Smooth muscle cell (in vitro differentiated cells): Measurements from ENCODE around the gene MRTFB. TPM values are rescaled to one million over a fixed set of nuclear protein-coding genes. Genes with fewer than 3 reads are reported as not detected.
A peak's percentile ranks its signal among the peaks of the same experiment; 100 is the strongest.

Source experiments
- DNase-seq: peaks from one replicate; lab custom pipeline; 2025; ENCODE audit not compliant: unreplicated experiment; lab: John Stamatoyannopoulos, UW
- H2AFZ ChIP-seq: fragments of 200-600 bp; sonication (generic); 2 replicates; pipeline ENCODE4 v1.6.0; 2016; ENCODE audit warnings: antibody characterized with exemption, low read depth, mild to moderate bottlenecking
- H3F3A ChIP-seq: fragments of 200-600 bp; sonication (generic); 2 replicates; pipeline ENCODE4 v1.6.0; 2017; ENCODE audit warnings: antibody characterized with exemption, low read depth
- H3K27ac ChIP-seq: fragments of 200-600 bp; sonication (generic); 2 replicates; pipeline ENCODE4 v1.5.1; 2016; ENCODE audit warnings: low read depth, mild to moderate bottlenecking
- H3K27me3 ChIP-seq: fragments of 200-600 bp; sonication (generic); 2 replicates; pipeline ENCODE4 v1.6.1; 2016; ENCODE audit warnings: low read depth, mild to moderate bottlenecking
- H3K36me3 ChIP-seq: fragments of 200-600 bp; sonication (generic); 2 replicates; pipeline ENCODE4 v1.5.1; 2016; ENCODE audit warnings: low read depth
- H3K4me1 ChIP-seq: fragments of 200-600 bp; sonication (generic); 2 replicates; pipeline ENCODE4 v1.5.1; 2016; ENCODE audit warnings: low read depth
- H3K4me2 ChIP-seq: fragments of 200-600 bp; sonication (generic); 2 replicates; pipeline ENCODE4 v1.6.0; 2016; ENCODE audit warnings: mild to moderate bottlenecking
- H3K4me3 ChIP-seq: fragments of 200-600 bp; sonication (generic); 2 replicates; pipeline ENCODE4 v1.5.1; 2016; ENCODE audit warnings: mild to moderate bottlenecking
- H3K79me2 ChIP-seq: fragments of 200-600 bp; sonication (generic); 2 replicates; pipeline ENCODE4 v1.6.0; 2016; ENCODE audit warnings: low read depth, mild to moderate bottlenecking
- H3K9ac ChIP-seq: fragments of 200-600 bp; sonication (generic); 2 replicates; pipeline ENCODE4 v1.6.0; 2016; ENCODE audit warnings: low read depth
- H3K9me3 ChIP-seq: fragments of 200-600 bp; sonication (generic); replicated peaks from 2 replicates; pipeline ENCODE4 v1.5.1; 2016; ENCODE audit warnings: low read depth
- H4K20me1 ChIP-seq: fragments of 200-600 bp; sonication (generic); 2 replicates; pipeline ENCODE4 v1.6.0; 2016; ENCODE audit warnings: low read depth
- WGBS: methylation state at CpG from one replicate; pipeline ENCODE4 v1.1.7; 2016; ENCODE audit warnings: low lambda C conversion rate; 5-methylcytosine and 5-hydroxymethylcytosine counted together
- polyA plus RNA-seq: library from polyadenylated mRNA; unstranded; fragments of >200 nt; fragmentation: Nextera tagmentation; extraction: Ambion mirVana; gene quantifications from 2 replicates; pipeline ENCODE4 v1.2.1, GENCODE V29; 2016
- total RNA-seq: library from RNA; depleted of rRNA; stranded (reverse); fragments of >200 nt; gene quantifications from 2 replicates; pipeline ENCODE4 v1.2.3, GENCODE V29; 2014
- TF ChIP-seq, protein P1 (sequence below): fragments of 200-600 bp; sonication (generic); IDR thresholded peaks from 2 replicates; pipeline ENCODE4 v1.5.1; 2017; ENCODE audit warnings: borderline replicate concordance, mild to moderate bottlenecking, antibody characterized with exemption; ENCODE audit not compliant: insufficient read depth, poor library complexity, severe bottlenecking

MRTFB gene
- total and polyA plus RNA-seq, 2 experiments from 2014 or later: 6.8 to 22.6 TPM

DNA sequence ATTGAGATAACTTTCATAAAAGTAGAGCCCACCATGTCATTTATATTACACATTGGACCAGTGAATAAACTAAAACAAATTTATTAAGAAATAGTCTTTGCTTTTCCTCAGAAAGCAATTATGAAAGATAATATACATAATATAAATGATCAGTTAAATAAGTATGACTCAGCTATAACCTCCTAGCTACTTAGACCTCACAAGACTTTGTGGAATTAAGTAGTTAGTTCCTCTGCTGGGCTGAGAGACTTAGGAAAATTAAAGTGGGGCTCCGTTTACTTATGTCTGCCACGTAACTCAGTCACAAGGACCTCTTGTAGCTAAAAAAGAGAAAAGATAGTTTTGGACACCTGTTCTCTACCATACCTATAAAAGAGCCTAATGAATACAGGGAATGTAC, 76.9 kb downstream of the MRTFB start:
- no peak for DNase-seq
- WGBS: 82% methylated on average over 2 of the region's 2 CpGs
- H3K4me1 ChIP-seq: no peaks in the 10 kb centered on the region

GRCh38 chr16:14148569-14148968, 77.5 kb downstream of the MRTFB start:
- Histone ChIP-seq H4K20me1 (peaks cover 8% of the 10 kb centered on the region), H3K27me3 (no peaks in the 10 kb centered on the region), H3K9ac (no peak overlapping the region), H3F3A (no peaks in the 10 kb centered on the region), H3K27ac (peak overlapping the region; percentile 36), H3K36me3 (no peaks in the 10 kb centered on the region), H2AFZ (no peak overlapping the region), H3K9me3 (no peaks in the 10 kb centered on the region), H3K79me2 (peaks cover 16% of the 10 kb centered on the region), H3K4me2 (no peak overlapping the region), H3K4me1 (no peaks in the 10 kb centered on the region), H3K4me3 (no peak overlapping the region)
- no peak for DNase-seq
- 86% methylated on average over 8 of the region's 8 CpGs for WGBS
- TF ChIP-seq, protein P1, sequence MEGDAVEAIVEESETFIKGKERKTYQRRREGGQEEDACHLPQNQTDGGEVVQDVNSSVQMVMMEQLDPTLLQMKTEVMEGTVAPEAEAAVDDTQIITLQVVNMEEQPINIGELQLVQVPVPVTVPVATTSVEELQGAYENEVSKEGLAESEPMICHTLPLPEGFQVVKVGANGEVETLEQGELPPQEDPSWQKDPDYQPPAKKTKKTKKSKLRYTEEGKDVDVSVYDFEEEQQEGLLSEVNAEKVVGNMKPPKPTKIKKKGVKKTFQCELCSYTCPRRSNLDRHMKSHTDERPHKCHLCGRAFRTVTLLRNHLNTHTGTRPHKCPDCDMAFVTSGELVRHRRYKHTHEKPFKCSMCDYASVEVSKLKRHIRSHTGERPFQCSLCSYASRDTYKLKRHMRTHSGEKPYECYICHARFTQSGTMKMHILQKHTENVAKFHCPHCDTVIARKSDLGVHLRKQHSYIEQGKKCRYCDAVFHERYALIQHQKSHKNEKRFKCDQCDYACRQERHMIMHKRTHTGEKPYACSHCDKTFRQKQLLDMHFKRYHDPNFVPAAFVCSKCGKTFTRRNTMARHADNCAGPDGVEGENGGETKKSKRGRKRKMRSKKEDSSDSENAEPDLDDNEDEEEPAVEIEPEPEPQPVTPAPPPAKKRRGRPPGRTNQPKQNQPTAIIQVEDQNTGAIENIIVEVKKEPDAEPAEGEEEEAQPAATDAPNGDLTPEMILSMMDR: no peak

More for the DNA sequence above, 76.9 kb downstream of the MRTFB start:
- Histone ChIP-seq H2AFZ (no peak overlapping the region), H3K36me3 (no peaks in the 10 kb centered on the region), H3K9ac (no peak overlapping the region), H3K9me3 (no peaks in the 10 kb centered on the region), H3K4me3 (no peak overlapping the region), H3K27ac (peak overlapping the region; percentile 36), H3K79me2 (peaks cover 16% of the 10 kb centered on the region), H3K4me2 (no peak overlapping the region), H3F3A (no peaks in the 10 kb centered on the region), H4K20me1 (peaks cover 8% of the 10 kb centered on the region), H3K27me3 (no peaks in the 10 kb centered on the region)
- TF ChIP-seq, protein P1: no peak

DNA sequence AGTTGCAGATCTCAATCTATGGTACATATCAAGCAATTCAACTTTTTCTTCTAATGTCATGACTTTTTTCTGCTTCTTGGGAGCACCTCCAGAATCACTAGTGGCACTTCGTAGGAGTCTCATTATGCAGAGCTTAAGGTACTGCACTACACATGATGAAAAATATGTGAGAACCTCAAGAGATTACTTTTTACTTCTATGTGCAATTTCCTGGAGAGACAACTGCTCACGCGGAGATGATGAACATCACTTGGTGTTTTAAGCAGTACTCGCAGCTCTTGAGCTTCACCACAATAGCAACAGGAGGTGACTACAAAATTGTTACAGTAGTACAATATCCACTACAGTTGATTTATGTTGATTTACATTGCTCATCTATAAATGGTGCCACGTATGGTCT, 79.7 kb downstream of the MRTFB start:
- TF ChIP-seq, protein P1: no peak
- Histone ChIP-seq H3K9ac (no peak overlapping the region), H3K4me3 (no peak overlapping the region), H3K79me2 (peaks cover 11% of the 10 kb centered on the region), H3K27me3 (no peaks in the 10 kb centered on the region), H2AFZ (no peak overlapping the region), H3K4me1 (no peaks in the 10 kb centered on the region), H3F3A (no peaks in the 10 kb centered on the region), H3K36me3 (no peaks in the 10 kb centered on the region), H3K9me3 (no peaks in the 10 kb centered on the region), H4K20me1 (peaks cover 8% of the 10 kb centered on the region), H3K4me2 (no peak overlapping the region), H3K27ac (no peak overlapping the region)
- 96% methylated on average over 5 of the region's 5 CpGs for WGBS
- no peak for DNase-seq

GRCh38 chr16:14151256-14152030, 80.3 kb downstream of the MRTFB start:
- Histone ChIP-seq H3K4me2 (no peak overlapping the region), H3K79me2 (peaks cover 9% of the 10 kb centered on the region)

More at GRCh38 chr16:14151256-14152030, 80.3 kb downstream of the MRTFB start:
- H3K27me3 ChIP-seq: no peaks in the 10 kb centered on the region
- 73% methylated on average over 2 of the region's 2 CpGs for WGBS
- H4K20me1 ChIP-seq: peaks cover 8% of the 10 kb centered on the region
- no peak for DNase-seq
- TF ChIP-seq, protein P1: no peak
- no peak overlapping the region for H3K9ac ChIP-seq
- no peak overlapping the region for H2AFZ ChIP-seq
- H3F3A ChIP-seq: no peaks in the 10 kb centered on the region
- H3K4me3 ChIP-seq: no peak overlapping the region
- no peaks in the 10 kb centered on the region for H3K9me3 ChIP-seq
- no peaks in the 10 kb centered on the region for H3K36me3 ChIP-seq
- no peaks in the 10 kb centered on the region for H3K4me1 ChIP-seq
- H3K27ac ChIP-seq: no peak overlapping the region
